PFSK-1 (cell line): ENCODE results near the gene SLIT3.

ENCODE experiments used
- FOXP2 ChIP-seq: optimal IDR thresholded peaks from 2 replicates; pipeline ENCODE3; 2011; ENCODE audit warnings: borderline replicate concordance, control low read depth, inconsistent platforms; ENCODE audit not compliant: insufficient read depth; ENCODE audit errors: extremely low read length, extremely low read depth
- POLR2AphosphoS5 ChIP-seq: IDR thresholded peaks from 2 replicates; pipeline ENCODE4 v1.6.1; 2012; ENCODE audit warnings: low read depth, mild to moderate bottlenecking, control low read depth, low read length, moderate library complexity
- REST ChIP-seq, 2 experiments: IDR thresholded peaks; 2 replicates each; pipeline versions ENCODE4 v1.6.1 to v1.8.0; 2011 to 2012; ENCODE audit warnings: low read depth in 2 of 2, low read length in 2 of 2, control low read depth in 1 of 2, inconsistent platforms in 1 of 2, mild to moderate bottlenecking in 1 of 2, moderate library complexity in 1 of 2; ENCODE audit not compliant: insufficient read depth in 1 of 2
- SIN3A ChIP-seq: IDR thresholded peaks from 2 replicates; pipeline ENCODE4 v1.6.1; 2012; ENCODE audit warnings: mild to moderate bottlenecking, low read length, moderate library complexity, borderline replicate concordance; ENCODE audit not compliant: insufficient read depth
- TAF1 ChIP-seq: IDR thresholded peaks from 2 replicates; pipeline ENCODE4 v1.6.1; 2012; ENCODE audit warnings: low read length, control low read depth, borderline replicate concordance; ENCODE audit not compliant: insufficient read depth

The SLIT3 gene

GRCh38 chr5:169256191-169256590, 44.7 kb downstream of the SLIT3 start:
- no peak for TF ChIP-seq SIN3A
- TF ChIP-seq REST (IDR thresholded peaks at IDR 0.05; ENCODE audit: insufficient read depth in 1 of 2, low read depth in 2 of 2, low read length in 2 of 2), result no peak
- TF ChIP-seq FOXP2, result no peak
- TF ChIP-seq TAF1, result no peak
- TF ChIP-seq POLR2AphosphoS5, result no peak

- TF ChIP-seq POLR2AphosphoS5 (no peak), REST (IDR thresholded peaks at IDR 0.05; ENCODE audit: insufficient read depth in 1 of 2, low read depth in 2 of 2, low read length in 2 of 2) (no peak), FOXP2 (no peak), TAF1 (no peak), SIN3A (no peak)
These were observed 47.9 kb downstream of the SLIT3 start for GRCh38 chr5:169253071-169253470.

- no peak for TF ChIP-seq TAF1
- TF ChIP-seq FOXP2, result no peak
- TF ChIP-seq POLR2AphosphoS5, result no peak
- TF ChIP-seq REST (IDR thresholded peaks at IDR 0.05; ENCODE audit: insufficient read depth in 1 of 2, low read depth in 2 of 2, low read length in 2 of 2), result no peak
- TF ChIP-seq SIN3A, result no peak
These were observed 49.4 kb downstream of the SLIT3 start for GRCh38 chr5:169251333-169252084.

- TF ChIP-seq SIN3A (no peak), TAF1 (no peak)
These were observed 50.1 kb downstream of the SLIT3 start for GRCh38 chr5:169250887-169251286.

- TF ChIP-seq REST (IDR thresholded peaks at IDR 0.05; ENCODE audit: insufficient read depth in 1 of 2, low read depth in 2 of 2, low read length in 2 of 2) (no peak), POLR2AphosphoS5 (no peak), FOXP2 (no peak), SIN3A (no peak), TAF1 (no peak)
These were observed 51.9 kb downstream of the SLIT3 start for GRCh38 chr5:169248996-169249395.
